HG03175 (cell line): ENCODE results near the gene DNAJC1.
"Not testable (repeated sequence)": the region's sequence is repeated elsewhere in the genome, so short reads cannot be mapped to it uniquely, and the experiment has no call there.

Experiments used
- ATAC-seq: cut with Tn5 transposase; IDR thresholded peaks from one replicate; pipeline ENCODE4 v1.9.1; 2021; ENCODE audit warnings: mild to moderate bottlenecking, moderate library complexity; ENCODE audit not compliant: unreplicated experiment

The DNAJC1 gene

DNA sequence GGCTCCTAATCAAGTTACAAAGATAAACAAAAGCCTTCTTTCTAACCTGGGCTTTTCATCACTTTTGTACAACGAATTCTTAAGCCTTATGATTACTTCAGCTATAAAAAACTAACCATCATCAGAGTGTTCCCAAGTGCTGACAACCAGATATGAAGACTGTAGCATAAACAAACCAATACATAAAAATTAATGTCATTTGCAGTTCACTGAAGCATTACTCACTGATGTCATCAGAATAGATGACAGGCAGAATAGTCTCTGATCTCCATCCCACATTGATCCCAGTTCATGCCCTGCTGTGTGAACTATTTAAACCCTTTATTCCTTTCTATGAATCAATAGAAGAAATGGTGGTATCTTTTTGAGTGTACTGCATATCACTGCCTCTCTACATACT, 84.4 kb downstream of the DNAJC1 start:
- no peak for ATAC-seq

DNA sequence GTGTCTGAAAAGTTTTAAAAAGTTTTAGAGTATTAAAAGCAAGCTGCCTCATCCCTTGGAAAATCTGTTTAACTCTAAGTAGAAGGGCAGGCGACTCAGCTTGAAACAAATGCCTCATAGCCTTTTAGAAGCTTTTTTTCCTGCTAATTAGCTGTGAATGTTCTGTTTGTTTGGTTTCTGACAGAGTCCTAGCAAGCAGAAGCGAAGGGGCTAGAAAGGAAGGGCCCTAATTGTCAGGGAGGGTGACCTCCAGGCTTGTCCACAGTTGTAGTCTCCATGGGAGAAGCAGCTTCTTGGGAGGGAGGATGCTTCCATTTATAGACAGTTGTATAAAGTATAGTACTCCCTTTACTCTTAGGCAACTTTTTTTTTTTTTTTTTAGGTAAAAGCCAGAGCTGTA, 90.9 kb downstream of the DNAJC1 start:
- ATAC-seq = no peak

DNA sequence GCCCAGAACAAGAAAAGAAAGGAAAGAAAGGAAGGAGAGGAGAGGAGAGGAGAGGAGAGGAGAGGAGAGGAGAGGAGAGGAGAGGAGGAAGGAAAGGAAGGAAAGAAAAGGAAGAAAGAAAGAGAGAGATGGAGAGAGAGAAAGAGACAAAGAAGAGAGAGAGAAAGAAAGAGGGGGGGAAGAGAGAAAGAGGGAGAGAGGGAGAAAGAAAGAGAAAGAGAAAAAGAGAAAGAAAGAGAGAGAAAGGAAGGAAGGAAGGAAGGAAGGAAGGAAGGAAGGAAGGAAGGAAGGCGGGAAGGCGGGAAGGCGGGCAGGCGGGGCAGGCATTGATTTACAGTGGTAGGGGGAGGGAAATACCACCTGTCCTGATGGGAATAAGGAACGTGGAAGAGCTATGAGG, 92.7 kb downstream of the DNAJC1 start:
- no peak for ATAC-seq

DNA sequence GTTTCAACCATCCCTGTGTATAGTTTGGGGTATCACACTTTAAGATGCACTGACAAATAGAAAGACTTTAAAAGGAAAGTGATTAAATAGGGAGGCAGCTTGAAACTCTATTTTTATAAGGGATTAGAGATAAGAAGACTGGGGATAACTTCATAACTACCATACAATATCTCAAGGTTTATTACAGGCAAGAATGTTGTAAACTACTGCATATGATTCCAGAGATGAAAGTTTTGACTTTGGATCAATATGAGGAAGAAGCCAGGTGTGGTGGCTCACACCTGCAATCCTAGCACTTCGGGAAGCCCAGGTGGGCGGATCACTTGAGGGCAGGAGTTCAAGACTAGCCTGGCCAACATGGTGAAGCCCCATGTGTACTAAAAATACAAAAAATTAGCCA, 96.1 kb downstream of the DNAJC1 start:
- ATAC-seq = no peak

DNA sequence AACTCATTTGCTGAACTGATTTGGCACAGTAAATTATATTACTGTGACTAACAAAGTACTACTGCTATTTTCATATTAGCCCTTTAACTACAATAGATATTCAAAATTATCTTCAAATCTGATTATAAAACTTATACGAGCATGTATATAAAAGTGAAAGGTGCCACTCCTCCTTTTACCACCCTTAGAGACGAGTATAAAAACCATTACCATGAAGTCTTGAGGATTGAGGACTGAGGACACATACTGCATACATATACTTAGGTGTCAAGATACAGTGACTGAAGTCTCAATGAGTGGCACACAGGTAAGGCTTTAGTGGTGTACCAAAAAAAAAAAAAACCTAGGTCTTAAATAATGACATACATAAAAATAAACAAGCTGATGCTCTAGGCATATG, 98.6 kb downstream of the DNAJC1 start:
- no peak for ATAC-seq

DNA sequence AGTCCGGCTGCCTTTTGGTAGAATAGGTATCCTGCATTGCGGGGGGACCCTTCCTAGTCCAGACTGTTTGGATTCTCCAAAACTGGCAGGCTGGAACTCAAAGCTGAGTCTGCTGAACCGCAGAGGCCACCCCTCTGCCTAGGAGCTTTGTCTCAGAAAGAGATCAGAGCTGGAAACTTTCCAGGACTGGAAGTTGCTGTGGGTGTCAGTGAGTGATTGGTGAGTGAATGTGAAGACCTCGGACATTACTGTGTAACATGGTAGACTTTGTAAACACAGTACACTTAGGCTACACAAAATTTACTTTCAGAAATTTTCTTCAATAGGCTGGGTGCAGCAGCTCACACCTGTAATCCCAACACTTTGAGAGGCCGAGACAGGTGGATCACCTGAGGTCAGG, 103.8 kb downstream of the DNAJC1 start:
- no peak for ATAC-seq

DNA sequence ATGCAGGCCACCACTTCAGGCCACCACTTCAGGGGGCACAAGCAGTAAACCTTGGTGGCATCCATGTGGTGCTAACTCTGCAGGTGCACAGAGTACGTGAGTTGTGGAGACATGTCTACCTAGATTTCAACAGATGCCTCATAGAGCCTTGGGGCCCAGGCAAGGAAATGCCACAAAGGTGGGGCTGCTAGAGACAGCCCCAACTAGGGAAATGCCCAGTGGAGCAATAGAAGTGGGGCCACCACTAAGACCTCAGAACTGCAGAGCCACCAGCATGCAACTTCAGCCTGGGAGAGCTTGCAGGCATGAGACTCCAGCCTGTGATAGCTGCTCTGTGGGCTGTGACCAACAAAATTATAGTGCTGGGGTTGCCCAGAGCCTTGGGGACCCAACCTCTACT, 107.6 kb downstream of the DNAJC1 start:
- no peak for ATAC-seq

DNA sequence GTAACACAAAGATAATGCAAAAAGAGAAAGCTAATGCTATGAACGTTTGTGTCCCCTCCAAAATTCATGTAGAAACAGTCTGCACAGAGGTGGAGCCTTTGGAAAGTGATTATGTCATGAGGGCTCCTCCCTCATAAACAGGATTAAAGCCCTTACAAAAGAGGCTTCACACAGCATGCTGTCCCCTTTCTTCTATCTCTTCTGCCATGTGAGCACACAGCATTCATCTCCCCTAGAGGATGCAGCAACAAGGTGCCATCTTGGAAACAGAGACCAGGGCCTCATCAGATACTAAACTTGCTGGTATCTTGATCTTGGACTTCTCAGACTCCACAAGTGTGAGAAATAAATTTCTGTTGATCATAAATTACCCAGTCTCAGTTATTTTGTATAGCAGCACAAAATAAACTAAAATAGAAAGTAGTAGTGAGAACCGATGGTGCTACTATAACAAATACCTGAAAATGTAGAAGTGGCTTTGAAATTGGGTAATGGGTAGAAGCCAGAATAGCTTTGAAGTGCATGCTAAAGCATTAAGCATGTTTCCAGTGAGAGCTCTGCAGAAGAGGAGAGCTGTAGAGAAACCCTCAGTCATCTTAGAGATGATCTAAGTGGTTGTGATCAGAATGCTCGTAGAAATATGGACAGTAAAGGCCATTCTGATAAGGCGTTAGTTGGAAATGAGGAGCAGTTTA, 108.7 kb downstream of the DNAJC1 start:
- ATAC-seq = no peak

DNA sequence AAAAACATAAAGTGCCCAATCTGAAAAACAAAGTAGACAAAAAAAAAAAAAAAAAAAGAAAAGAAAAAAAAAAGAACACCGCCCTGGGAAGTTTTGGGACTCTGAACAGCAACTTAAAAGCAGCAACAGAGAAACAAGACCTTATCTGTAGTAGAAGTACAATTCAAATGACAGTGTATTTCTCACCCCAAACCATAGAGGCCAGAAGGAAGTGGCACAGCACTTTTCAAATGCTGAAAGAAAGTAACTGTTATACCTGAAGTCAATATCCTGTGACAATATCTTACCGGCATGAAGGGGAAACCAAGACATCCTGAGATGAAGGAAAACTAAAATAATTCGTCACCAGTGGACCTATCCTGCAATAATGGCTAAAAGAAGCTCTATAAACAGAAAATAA, 112.1 kb downstream of the DNAJC1 start:
- ATAC-seq = no peak

DNA sequence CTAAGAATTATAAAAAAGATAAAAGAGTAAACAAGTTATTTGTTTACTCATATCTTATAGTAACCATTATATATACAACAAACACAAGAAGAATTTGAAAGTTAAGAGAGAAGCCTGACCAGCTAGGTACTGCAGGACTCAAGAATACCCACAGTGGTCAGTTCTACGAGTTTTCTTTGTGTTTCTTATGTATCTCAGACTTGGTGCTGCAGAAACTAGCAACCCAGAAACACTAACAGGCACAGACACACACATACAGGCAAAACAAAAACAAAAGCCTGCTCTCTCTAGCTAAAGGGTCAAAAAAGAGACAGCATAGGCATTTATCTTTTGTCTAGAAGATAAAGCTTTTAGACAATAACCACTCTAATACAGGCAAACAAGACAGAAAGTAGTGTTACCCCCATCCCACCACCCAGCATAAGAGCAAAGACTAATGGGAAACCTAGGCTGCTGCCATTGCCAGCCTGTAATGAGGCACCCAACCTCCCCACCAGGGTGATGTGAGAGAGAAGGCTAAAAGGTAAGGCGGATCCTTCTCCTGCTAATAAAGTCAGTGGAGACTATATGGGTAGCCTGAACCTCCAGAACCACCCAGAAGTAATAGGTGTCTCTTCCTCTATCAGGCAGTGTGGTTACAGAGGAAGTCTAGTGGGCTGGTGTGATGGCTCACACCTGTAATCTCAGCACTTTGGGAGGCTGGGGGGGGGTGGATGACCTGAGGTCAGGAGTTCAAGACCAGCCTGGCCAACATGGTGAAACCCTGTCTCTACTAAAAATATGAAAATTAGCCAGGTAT, 113.9 kb downstream of the DNAJC1 start:
- ATAC-seq = peak; percentile 31

DNA sequence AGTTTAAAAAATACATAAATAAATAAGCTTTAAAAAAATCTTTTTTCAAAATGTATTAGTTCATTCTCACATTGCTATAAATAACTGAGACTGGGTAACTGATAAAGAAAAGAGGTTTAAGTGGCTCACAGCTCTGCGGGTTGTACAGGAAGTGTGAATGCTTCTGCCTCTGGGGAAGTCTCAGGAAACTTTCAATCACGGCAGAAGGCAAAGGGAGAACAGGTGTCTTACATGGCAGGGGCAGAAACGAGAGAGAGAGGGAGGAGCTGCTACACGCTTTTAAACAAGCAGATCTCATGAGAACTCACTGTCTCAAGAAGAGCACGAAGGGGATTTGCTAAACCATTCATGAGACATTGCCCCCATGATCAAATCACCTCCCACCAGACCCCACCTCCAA, 114.6 kb downstream of the DNAJC1 start:
- ATAC-seq = peak; percentile 95

DNA sequence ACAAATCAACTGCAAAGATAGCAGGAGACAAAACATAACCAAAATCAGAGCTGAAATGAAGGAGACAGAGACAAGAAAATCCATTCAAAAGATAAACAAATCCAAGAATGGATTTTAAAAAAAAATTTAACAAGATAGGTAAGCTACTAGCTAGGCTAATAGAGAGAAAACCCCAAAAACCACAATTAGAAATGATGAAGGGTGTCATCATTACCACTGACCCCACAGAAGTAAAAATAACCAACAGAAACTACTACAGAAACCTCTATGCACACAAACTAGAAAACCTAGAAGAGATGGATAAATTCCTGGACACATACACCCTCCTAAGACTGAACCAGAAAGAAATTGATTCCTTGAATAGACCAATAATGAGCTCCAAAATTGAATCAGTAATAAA, 117.6 kb downstream of the DNAJC1 start:
- no peak for ATAC-seq

DNA sequence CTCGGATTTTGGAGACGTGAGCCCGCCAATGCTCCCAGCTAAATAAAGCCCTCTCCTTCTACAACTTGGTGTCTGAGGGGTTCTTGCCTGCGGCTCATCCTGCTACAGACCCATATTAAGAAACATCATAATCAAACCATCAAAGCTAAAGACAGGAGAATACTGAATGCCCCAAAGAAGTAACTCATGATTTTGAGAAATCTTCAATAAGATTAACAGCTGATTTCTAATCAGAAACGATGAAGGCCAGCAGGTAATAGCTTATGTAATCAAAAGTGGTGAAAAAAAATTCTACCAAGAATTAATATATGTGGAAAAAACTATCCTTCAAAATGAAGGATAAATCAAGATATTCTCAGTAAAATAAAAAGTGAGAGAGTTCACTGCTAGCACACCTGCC, 130.3 kb downstream of the DNAJC1 start:
- no peak for ATAC-seq

DNA sequence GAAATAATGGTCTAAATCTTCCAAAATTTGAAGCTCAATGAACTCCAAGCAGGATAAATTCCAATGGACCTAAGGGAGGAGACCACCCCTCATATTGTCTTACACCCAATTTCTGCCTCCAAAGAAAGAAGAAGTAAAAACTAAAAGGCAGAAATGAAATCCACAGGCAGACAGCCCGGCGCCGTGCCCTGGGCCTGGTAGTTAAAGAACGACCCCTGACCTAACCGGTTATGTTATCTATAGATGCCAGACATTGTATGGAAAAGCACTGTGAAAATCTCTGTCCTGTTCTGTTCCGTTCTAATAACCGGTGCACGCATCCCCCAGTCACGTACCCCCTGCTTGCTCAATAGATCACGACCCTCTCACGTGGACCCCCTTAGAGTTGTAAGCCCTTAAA, 130.8 kb downstream of the DNAJC1 start:
- ATAC-seq = not testable (repeated sequence)

DNA sequence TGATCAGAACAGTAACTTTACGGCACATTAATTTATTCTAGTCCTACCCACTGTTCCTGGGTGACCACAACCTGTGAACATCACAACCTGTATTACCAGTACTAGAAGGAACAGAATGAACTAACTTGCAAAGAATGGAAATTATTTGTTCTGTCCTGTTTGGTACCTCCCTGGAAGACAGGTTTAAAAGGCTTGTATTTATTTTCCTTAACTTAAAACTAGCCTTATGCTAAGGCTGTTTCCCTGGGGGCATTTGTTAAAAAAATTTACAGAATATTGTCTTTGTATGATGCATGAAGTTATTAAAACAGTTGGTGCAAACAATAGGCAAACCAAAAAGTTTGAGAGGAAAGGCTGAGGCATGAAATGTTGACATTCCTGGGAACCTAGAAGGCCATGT, 132.7 kb downstream of the DNAJC1 start:
- ATAC-seq = no peak

DNA sequence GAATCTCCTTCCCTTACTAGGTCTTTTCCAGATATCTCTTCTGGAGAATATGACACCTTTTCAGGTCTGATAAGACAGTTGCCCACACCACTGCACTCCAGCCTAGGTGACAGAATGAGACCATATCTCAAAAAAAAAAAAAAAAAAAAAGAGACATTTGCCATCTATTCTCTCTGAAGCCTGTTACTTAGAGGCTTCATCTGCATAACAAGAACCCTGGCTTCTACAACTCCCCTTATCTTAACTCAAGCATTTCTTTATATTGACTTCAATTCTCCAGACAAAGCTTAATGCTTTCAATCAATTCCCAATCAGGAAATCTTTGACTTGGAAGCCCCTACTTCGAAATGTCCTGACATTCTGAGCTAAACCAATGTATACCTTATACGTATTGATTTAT, 134.4 kb downstream of the DNAJC1 start:
- ATAC-seq = not testable (repeated sequence)

DNA sequence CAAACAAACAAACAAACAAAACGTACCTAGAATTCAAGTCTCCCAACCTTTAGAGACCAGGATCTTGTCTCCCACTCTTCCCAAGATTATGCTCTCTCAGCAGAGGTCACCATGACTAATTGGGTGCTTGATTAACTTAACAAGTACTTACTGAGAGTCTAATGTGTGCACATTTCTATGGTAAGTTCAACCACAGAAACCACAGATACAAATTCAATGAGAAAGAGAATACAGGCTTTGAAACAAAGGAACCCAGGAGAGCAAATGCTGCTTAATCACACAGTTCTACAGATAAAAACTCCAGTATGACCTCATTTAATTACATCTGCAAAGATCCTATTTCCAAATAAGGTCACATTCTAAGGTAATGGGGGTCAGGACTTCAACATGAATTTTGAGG, 142.8 kb downstream of the DNAJC1 start:
- ATAC-seq = no peak

DNA sequence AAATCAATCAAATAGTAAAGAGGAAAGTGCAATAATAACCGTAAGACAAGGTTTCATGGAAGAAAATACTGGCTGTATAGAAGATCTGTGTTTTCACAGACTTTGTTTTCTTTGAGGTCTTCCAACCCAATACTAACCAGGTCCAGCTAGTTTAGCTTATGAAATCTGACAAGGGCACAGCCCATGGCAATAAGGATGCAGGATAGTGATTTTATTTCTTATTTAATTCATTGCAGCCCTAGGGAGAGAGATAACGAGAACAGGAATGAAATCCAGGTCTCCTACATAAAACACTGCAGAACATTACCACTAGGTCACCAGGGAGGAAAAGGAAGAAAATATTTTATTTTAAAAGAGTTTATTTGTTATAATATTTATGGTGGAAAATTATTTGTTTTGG, 145.1 kb downstream of the DNAJC1 start:
- no peak for ATAC-seq

DNA sequence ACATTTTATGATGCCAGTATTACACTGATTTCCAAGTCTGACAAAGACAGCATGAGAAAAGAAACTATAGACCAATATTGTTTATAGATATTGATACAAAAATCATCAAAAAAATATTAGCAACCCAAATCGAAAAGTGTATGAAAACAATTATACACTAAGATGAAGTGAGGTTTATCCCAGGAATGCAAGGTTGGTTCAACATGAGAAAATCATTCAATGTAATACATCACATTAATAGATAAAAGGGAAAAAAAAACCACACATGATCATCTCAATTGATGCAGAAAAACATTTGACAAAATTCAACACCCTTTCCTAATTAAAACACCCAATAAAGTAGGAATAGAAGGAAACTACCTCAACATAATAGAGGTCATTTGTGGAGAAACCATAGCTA, 153.9 kb downstream of the DNAJC1 start:
- ATAC-seq = no peak

DNA sequence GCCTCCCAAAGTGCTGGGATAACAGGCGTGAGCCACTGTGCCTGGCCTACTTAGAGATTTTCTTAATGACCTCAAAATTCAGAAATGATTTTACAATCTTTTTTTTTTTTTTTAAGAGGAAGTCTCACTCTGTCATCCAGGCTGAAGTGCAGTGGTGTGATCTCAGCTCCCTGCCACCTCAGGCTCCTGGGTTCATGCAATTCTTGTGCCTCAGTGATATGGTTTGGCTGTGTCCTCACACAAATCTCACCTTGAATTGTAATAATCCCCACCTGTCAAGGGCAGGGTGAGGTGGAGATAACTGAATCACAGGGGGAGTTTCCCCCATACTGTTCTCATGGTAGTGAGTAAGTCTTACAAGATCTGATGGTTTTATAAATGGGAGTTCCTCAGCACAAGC, 159.9 kb downstream of the DNAJC1 start:
- ATAC-seq = no peak

DNA sequence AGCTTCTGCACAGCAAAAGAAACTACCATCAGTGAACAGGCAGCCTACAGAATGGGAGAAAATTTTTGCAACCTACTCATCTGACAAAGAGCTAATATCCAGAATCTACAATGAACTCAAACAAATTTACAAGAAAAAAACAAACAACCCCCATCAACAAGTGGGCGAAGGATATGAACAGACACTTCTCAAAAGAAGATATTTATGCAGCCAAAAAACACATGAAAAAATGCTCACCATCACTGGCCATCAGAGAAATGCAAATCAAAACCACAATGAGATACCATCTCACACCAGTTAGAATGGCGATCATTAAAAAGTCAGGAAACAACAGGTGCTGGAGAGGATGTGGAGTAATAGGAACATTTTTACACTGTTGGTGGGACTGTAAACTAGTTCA, 162.3 kb downstream of the DNAJC1 start:
- not testable (repeated sequence) for ATAC-seq

DNA sequence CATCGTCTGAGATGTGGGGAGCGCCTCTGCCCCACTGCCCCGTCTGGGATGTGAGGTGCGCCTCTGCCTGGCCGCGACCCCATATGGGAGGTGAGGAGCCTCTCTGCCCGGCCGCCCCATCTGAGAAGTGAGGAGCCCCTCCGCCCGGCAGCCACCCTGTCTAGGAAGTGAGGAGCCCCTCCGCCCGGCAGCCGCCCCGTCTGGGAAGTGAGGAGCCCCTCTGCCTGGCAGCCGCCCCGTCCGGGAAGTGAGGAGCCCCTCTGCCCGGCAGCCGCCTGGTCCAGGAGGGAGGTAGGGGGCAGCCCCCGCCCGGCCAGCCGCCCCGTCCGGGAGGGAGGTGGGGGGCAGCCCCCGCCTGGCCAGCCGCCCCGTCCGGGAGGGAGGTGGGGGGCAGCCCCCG, 166.0 kb downstream of the DNAJC1 start:
- not testable (repeated sequence) for ATAC-seq

DNA sequence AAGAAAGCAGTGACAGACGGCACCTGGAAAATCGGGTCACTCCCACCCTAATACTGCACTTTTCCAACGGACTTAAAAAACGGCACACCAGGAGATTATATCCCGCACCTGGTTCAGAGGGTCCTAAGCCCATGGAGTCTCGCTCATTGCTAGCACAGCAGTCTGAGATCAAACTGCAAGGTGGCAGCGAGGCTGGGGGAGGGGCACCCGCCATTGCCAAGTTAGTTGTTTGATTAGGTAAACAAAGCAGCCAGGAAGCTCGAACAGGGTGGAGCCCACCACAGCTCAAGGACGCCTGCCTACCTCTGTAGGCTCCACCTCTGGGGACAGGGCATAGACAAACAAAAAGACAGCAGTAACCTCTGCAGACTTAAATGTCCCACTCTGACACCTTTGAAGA, 169.0 kb downstream of the DNAJC1 start:
- ATAC-seq = not testable (repeated sequence)
